ENCODE results near the gene TMIGD1. TPM values are rescaled to one million over a fixed set of nuclear protein-coding genes. Genes with fewer than 3 reads are reported as not detected.

Gene TMIGD1
- total and polyA plus RNA-seq, 2 donors (not counting 3 experiments of a cell fraction or from before 2014, with no cell fraction given): not detected

GRCh38 chr17:30279156-30279555 is 54.7 kb downstream of the TMIGD1 start:
- Histone ChIP-seq H3K79me2 (ENCODE audit: control insufficient read depth, insufficient read depth, low read length) (no peaks in the 10 kb centered on the region), H3K4me1 (ENCODE audit: control insufficient read depth, extremely low read depth, insufficient read depth, low read length) (no peaks in the 10 kb centered on the region), H2AFZ (ENCODE audit: low read depth, low read length) (no peak overlapping the region), H3K27me3 (ENCODE audit: control insufficient read depth in 2 of 2, insufficient read depth in 2 of 2, low read length in 2 of 2) (no peaks in the 10 kb centered on the region), H3K9me3 (replicated peaks; ENCODE audit: control insufficient read depth, insufficient read depth, low read length) (no peaks in the 10 kb centered on the region), H3K4me2 (ENCODE audit: insufficient read depth, low read length) (no peak overlapping the region), H3K27ac (ENCODE audit: insufficient read depth, low read depth, low read length) (no peak overlapping the region), H3K9ac (replicated peaks; ENCODE audit: extremely low read depth, insufficient read depth, low read length) (no peak overlapping the region), H3K4me3 (replicated peaks in 1 of 3; ENCODE audit: insufficient read depth in 1 of 3, low read depth in 1 of 3, low read length in 3 of 3) (no peak overlapping the region), H4K20me1 (replicated peaks; ENCODE audit: control insufficient read depth, extremely low read depth, insufficient read depth, low read length) (no peaks in the 10 kb centered on the region), H3K36me3 (ENCODE audit: control insufficient read depth in 2 of 2, extremely low read depth in 1 of 2, insufficient read depth in 2 of 2, low read length in 2 of 2) (peaks cover 3 to 7% of the 10 kb centered on the region in 2 experiments), H3K9me1 (replicated peaks; ENCODE audit: control insufficient read depth, extremely low read depth, insufficient read depth, low read length) (no peaks in the 10 kb centered on the region)
- TF ChIP-seq POLR2AphosphoS5 (IDR thresholded peaks at IDR 0.05; ENCODE audit: insufficient read depth, low read depth, low read length) (no peak), FOS (IDR thresholded peaks at IDR 0.05; ENCODE audit: borderline replicate concordance, insufficient read depth, low read length) (no peak), EZH2 (IDR thresholded peaks at IDR 0.05; ENCODE audit: borderline replicate concordance, low read depth, low read length, severe bottlenecking) (no peak), MAX (IDR thresholded peaks at IDR 0.05; ENCODE audit: insufficient read depth, insufficient read length) (no peak), POLR2A (IDR thresholded peaks at IDR 0.05; ENCODE audit: low read depth, low read length) (no peak), GATA2 (IDR thresholded peaks at IDR 0.05; ENCODE audit: insufficient read depth, insufficient read length, low read depth, low read length) (no peak), CTCF (IDR thresholded peaks at IDR 0.05; ENCODE audit: extremely low read depth in 1 of 2, insufficient read depth in 1 of 2, low read depth in 1 of 2, low read length in 2 of 2) (no peak), MYC (IDR thresholded peaks at IDR 0.05; ENCODE audit: low read depth, low read length) (no peak), JUN (IDR thresholded peaks at IDR 0.05; ENCODE audit: borderline replicate concordance, insufficient read depth, insufficient read length, low read depth) (no peak)
- CTCF ChIA-PET: interaction anchor here (1.0 to 3.6 kb wide), 6 partner anchors 26 to 174 kb away, joined by 3 to 42 read pairs (median 18); partner anchors contain the start of gene SLC6A4
- intact Hi-C loops (cut with micrococcal nuclease): no loop called here
- DNase-seq (ENCODE audit: low read depth, low spot score) (no peak), FAIRE-seq (no peak)
- no TSS peak for BruUV-seq (replicated peaks)
- dilution Hi-C loops (cut with MboI; ENCODE audit: extremely low pct_ligation_motif_present, low sequenced_read_pairs): no loop called here
- POLR2A ChIA-PET: no interaction called here
